BE2C (cell line): ENCODE measurements around the gene PALD1.

Experiments
- DNase-seq: peaks from one replicate; pipeline ENCODE4 v3.0.0-alpha.2; 2020
- H3K27me3 ChIP-seq: fragments of 250-450 bp; sonication (Bioruptor Pico); 2 replicates; pipeline ENCODE4 v1.5.1; 2020; ENCODE audit warnings: mild to moderate bottlenecking
- H3K36me3 ChIP-seq: fragments of 250-450 bp; sonication (Bioruptor Pico); 2 replicates; pipeline ENCODE4 v1.5.1; 2020; ENCODE audit warnings: mild to moderate bottlenecking
- H3K4me1 ChIP-seq: fragments of 250-450 bp; sonication (Bioruptor Pico); 2 replicates; pipeline ENCODE4 v1.5.1; 2020
- H3K4me3 ChIP-seq: 2 replicates; pipeline ENCODE4 v1.5.1; 2011; ENCODE audit warnings: low read depth, low read length
- H3K9me3 ChIP-seq: fragments of 250-450 bp; sonication (Bioruptor Pico); 2 replicates; pipeline ENCODE4 v1.5.1; 2020
- CTCF ChIP-seq: IDR thresholded peaks from 2 replicates; pipeline ENCODE4 v1.5.1; 2012; ENCODE audit warnings: mild to moderate bottlenecking, low read depth, low read length

The PALD1 gene

GRCh38 chr10:70507966-70508365 lies 29.4 kb downstream of the PALD1 start:
- Histone ChIP-seq H3K4me1 (peaks cover 3% of the 10 kb centered on the region; the same call in 1 of the 2 replicates), H3K4me3 (no peak overlapping the region)
- no peak for TF ChIP-seq CTCF

GRCh38 chr10:70508912-70509756 lies 30.6 kb downstream of the PALD1 start:
- DNase-seq, result no peak

More at GRCh38 chr10:70507966-70508365, 29.4 kb downstream of the PALD1 start:
- DNase-seq, result no peak
- H3K36me3 ChIP-seq, result no peaks in the 10 kb centered on the region
- no peaks in the 10 kb centered on the region for H3K9me3 ChIP-seq
- H3K27me3 ChIP-seq, result no peaks in the 10 kb centered on the region

GRCh38 chr10:70509757-70510147 lies 31.2 kb downstream of the PALD1 start:
- TF ChIP-seq CTCF, result no peak
- Histone ChIP-seq H3K9me3 (no peaks in the 10 kb centered on the region), H3K27me3 (no peaks in the 10 kb centered on the region), H3K4me3 (no peak overlapping the region), H3K4me1 (peaks cover 3% of the 10 kb centered on the region; the same call in 1 of the 2 replicates), H3K36me3 (no peaks in the 10 kb centered on the region)
- no peak for DNase-seq

More at GRCh38 chr10:70508912-70509756, 30.6 kb downstream of the PALD1 start:
- no peaks in the 10 kb centered on the region for H3K36me3 ChIP-seq
- no peaks in the 10 kb centered on the region for H3K9me3 ChIP-seq
- no peak for TF ChIP-seq CTCF
- H3K27me3 ChIP-seq, result no peaks in the 10 kb centered on the region
- peaks cover 3% of the 10 kb centered on the region; the same call in 1 of the 2 replicates for H3K4me1 ChIP-seq
- no peak overlapping the region for H3K4me3 ChIP-seq

GRCh38 chr10:70510453-70510852 lies 31.9 kb downstream of the PALD1 start:
- Histone ChIP-seq H3K4me1 (peaks cover 3% of the 10 kb centered on the region; the same call in 1 of the 2 replicates), H3K9me3 (no peaks in the 10 kb centered on the region), H3K4me3 (no peak overlapping the region), H3K36me3 (no peaks in the 10 kb centered on the region), H3K27me3 (no peaks in the 10 kb centered on the region)
- DNase-seq, result no peak
- no peak for TF ChIP-seq CTCF

GRCh38 chr10:70510904-70511303 lies 32.3 kb downstream of the PALD1 start:
- no peak for TF ChIP-seq CTCF

GRCh38 chr10:70512149-70512639 lies 33.6 kb downstream of the PALD1 start:
- Histone ChIP-seq H3K36me3 (no peaks in the 10 kb centered on the region), H3K9me3 (no peaks in the 10 kb centered on the region), H3K4me1 (peaks cover 3% of the 10 kb centered on the region; the same call in 1 of the 2 replicates), H3K27me3 (no peaks in the 10 kb centered on the region), H3K4me3 (no peak overlapping the region)
- no peak for TF ChIP-seq CTCF
- DNase-seq, result peak; percentile 53

More at GRCh38 chr10:70510904-70511303, 32.3 kb downstream of the PALD1 start:
- no peaks in the 10 kb centered on the region for H3K27me3 ChIP-seq
- DNase-seq, result no peak
- H3K36me3 ChIP-seq, result no peaks in the 10 kb centered on the region
- peaks cover 3% of the 10 kb centered on the region; the same call in 1 of the 2 replicates for H3K4me1 ChIP-seq
- H3K9me3 ChIP-seq, result no peaks in the 10 kb centered on the region
- no peak overlapping the region for H3K4me3 ChIP-seq
